Measurements from ENCODE around the gene UBL5.
"Not testable (repeated sequence)": the region's sequence is repeated elsewhere in the genome, so short reads cannot be mapped to it uniquely, and the experiment has no call there.

The UBL5 gene

DNA sequence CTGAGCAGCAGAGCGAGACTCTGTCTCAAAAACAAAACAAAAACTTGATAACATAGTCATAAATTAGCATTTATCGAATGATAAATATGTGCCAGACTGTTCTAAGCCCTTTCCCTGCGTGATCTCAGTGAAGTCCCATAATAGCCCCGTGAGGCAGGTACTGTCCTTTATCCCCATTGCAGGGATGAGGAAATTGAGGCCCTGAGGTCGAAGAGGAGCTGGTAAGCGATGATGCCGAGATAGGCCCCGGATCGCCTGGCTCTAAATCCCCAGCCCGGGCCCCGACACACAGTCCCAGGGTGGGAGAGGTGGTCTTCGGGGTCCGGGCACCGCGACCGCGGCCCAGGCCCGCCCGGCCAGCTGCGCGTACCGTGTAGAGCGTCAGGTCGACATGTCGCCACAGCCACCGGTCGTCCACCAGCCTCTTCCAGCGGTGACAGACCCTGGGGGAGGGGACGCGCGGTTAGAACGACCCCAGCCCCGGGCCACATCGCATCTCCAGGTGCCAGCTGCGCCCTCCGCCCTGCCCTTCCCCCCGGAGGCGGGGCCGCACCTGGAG, 9.5 kb upstream of the UBL5 start:
- DNase-seq (ENCODE audit: low spot score), result no peak

DNA sequence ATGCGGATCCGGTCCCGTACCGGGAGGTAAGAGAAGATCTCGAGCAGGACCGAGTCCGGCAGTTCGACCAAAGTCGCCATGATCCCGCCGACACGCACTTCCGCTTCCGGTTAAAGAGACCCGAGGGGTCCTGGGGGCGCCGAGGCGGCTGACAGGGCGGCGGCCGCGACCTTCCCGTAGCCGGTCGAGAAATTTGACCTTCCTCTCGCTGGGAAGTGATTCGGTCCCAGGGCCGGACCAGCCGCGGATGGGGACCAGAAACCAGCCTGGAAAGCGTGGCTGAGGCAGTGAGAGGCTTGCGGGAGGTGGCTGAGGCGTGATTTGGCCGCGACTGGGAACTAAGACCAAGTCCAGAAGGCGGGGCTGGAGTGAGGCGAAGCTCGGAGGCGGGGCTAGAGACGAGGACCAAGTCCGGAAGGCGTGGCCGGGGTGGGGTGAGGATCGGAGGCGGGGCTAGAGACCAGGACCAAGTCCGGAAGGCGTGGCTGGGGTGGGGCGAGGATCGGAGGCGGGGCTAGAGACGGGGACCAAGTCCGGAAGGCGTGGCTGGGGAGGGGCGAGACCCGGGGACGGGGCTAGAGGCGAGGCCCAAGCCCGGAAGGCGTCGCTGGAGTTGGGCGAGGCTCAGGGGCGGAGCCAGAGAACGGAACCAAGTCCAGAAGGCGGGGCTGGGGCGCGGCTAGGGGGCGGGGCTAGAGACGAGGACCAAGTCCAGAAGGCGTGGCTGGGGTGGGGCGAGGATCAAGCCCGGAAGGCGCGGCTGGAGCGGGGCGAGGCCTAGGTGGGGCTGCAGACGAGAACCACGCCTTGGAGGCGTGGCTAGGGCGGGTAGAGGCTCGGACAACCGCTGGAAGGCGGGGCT, 8.8 kb upstream of the UBL5 start, which contains the start of gene FBXL12:
TSS of gene FBXL12 (minus strand) at position 346 of the 862 bp plus-strand sequence. CDS start at position 80, 266 bp downstream.
- DNase-seq (ENCODE audit: low spot score), result peak; percentile 100

GRCh38 chr19:9819596-9819909, 8.2 kb upstream of the UBL5 start:
- DNase-seq (ENCODE audit: low spot score), result no peak

GRCh38 chr19:9820034-9820433, 7.7 kb upstream of the UBL5 start:
- not testable (repeated sequence) for DNase-seq (ENCODE audit: low spot score)

GRCh38 chr19:9823816-9824215, 3.9 kb upstream of the UBL5 start:
- DNase-seq (ENCODE audit: low spot score), result no peak

GRCh38 chr19:9828551-9829063, 889 bp downstream of the UBL5 start:
- DNase-seq (ENCODE audit: low spot score), result no peak

- DNase-seq (ENCODE audit: low spot score), result no peak
Measured at GRCh38 chr19:9834307-9834725, 6.6 kb downstream of the UBL5 start.

DNA sequence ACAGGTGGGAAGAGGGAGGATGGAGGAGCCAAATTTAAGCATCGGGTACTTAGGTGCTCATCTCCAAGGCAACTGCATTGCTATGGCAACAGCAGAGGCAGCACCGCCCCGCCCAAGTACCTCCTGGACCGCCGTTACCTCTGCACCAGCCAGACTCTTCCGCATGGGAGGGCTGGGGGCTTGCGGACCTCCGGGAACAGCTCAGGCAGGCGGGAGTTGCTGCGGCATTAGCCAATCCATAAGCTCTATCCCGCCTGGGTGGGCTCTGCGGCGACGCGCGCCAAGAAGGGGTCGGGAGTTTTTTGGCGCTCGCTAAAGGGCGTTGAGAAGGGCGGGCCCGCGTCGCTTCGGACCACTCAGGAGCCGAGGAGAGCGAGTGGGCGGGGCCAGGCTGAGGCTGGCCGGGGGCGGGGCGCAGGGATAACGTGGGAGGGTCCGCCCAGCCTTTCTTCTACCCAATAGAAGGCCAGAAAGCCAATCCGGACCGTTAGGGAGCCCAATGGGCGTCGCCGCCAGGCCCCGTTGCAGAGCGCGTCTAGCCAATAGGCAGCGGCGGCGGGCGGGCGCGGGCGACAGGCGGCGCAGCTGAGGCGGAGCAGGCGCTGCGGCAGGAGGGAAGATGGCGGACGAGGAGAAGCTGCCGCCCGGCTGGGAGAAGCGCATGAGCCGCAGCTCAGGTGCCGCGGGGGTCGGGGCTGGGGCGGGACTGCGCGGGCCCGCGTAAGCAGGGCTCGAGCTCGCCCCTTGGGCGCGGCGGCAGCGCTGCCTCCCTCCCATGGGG, 7.2 kb downstream of the UBL5 start, which contains the start of gene PIN1:
TSS of gene PIN1 (plus strand) at position 593 of the 781 bp plus-strand sequence. CDS start at position 620, 27 bp downstream.
- peak; percentile 99 for DNase-seq (ENCODE audit: low spot score)

DNA sequence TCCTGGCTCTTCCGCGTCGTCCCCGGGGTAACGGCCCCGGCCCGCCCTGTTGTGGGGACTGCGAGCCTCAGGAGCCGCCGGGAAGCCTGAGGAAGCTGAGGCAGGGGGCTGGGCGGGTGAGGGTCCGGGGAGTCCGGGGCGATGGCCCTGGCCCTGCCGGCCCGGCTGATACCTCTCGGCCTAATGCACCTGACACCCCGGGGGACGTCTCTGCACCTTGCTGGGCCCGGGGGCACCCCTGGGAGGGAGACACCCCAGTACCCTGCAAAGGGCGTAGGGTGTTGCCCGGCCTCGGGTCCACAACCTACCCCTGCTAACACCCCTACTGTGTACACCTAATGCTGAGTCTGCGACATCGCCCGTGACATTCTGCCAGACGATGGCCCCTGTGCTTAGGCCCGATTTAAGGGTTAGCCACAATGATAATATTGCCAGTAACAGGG, 7.8 kb downstream of the UBL5 start:
- no peak for DNase-seq (ENCODE audit: low spot score)

DNA sequence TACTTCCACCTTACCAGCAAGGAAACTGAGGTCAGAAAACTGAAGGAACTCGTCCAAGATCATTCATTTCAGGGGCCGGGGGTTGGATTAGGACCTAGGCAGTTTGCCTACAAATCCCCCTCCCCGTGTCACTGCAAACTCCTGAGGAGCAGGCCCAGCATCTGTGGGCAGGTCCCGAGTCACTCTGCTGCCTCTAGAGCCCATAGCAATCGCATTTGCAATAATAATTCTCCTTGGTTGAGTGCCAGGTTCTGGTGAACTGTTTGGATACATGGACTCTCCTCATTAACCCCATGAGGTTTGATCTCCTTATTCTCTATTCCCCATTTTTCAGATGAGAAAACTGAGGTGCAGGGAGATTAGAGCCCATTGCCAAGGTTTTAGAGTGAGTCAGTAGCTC, 8.3 kb downstream of the UBL5 start:
- DNase-seq (ENCODE audit: low spot score), result no peak

GRCh38 chr19:9838324-9838723, 10.6 kb downstream of the UBL5 start:
- no peak for DNase-seq (ENCODE audit: low spot score)

GRCh38 chr19:9839415-9839814, 11.7 kb downstream of the UBL5 start:
- DNase-seq (ENCODE audit: low spot score), result no peak

DNA sequence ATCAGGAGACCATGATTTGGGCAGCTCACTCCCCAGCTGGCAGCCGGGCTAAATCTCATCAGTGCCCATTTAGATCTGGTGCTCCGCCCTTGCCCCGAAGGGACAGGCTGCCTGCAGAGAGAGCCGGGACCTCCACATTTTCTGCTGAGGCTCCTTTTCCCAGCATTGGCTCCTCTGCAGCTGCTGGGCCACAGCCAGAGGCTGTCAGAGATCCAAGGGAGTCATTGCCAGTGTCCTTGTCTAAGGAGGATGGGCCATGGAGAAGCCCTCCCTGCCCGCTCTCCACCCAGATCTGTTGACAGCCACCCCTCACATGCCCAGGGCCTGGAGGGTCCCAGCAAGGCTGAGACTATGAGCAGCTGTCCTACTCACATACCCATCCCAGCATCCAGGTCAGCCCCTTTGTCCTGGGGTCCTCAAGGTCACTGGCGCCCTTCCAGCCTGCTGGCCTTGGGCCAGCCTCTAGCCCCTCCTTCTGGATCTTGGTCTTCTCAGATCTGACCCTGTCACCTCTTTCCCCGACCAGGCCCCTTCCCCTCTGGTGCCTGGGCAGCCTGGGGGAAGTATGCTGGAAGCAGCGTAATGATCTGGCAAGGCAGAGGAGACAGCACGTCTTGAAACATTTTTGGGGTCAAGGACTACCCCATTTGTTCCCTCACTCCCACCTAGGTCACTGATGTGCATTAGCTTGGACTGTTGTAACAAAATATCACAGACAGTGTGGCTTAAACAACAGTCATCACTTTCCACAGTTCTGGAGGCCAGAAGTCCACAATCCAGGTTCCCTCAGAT, 15.3 kb downstream of the UBL5 start:
- no peak for DNase-seq (ENCODE audit: low spot score)

GRCh38 chr19:9843626-9844273, 16.0 kb downstream of the UBL5 start:
- not testable (repeated sequence) for DNase-seq (ENCODE audit: low spot score)

DNA sequence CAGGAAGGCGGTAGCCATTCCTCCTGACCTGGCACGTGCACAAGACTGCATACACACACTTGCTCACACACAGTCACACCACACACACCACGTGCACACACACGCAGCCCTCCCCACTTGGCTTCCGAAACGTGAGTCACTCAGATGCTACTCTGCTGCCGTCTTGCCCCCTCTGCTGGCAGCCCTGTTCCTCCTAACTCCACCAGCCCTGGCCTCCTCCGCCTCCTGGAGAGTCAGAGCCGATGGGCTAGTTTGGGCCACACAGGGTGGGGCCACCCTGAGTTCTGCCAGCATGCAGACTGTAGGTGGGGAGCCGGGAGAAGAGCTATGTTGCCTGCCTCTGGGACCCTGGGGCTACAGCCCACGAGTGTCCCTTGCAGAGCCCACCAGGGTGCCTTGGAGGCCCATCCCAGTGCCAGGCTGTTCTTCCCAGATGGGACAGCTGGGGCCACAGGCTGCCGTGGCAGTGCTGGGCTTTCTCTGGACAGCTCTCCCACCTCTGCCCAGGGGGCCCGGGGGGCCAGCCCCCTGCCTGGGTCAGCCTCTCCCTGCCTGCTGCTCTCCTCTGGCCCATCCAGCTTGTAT, 19.5 kb downstream of the UBL5 start:
- DNase-seq (ENCODE audit: low spot score), result no peak

DNA sequence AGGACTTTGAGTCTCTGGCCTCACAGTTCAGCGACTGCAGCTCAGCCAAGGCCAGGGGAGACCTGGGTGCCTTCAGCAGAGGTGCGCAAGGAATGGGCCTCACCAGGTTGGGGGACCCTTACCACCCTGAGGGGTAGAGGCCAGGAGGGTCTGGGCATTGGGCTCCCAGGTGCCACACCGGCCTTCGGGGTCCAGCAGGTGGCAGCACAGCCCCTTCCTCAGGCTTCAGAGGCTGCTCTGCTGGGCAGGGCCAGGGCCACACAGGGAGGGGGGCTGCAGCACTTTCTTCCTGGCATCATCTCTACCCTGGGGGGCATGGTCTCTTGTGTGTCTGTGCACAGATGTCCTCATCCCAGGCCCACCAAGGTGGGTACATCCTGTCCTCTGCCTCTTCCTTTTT, 20.3 kb downstream of the UBL5 start:
- DNase-seq (ENCODE audit: low spot score), result peak; percentile 52

DNA sequence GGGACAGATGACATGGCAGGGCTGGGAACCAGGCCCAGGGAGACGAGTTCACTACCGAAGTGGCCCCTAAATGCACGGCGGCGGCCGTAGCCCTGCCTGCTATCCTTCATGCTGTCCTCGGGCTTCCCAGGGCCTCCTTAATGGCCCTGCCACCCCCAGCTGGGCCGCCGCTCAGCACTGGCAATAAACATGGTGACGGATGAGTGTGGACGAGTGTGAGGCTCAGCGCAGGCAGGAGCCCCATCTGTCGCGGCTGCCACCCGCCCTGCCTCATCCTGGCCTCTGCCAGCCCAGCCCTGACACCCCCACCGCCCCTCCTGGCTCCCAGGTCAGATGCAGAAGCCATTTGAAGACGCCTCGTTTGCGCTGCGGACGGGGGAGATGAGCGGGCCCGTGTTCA, 21.0 kb downstream of the UBL5 start:
- DNase-seq (ENCODE audit: low spot score), result no peak

DNA sequence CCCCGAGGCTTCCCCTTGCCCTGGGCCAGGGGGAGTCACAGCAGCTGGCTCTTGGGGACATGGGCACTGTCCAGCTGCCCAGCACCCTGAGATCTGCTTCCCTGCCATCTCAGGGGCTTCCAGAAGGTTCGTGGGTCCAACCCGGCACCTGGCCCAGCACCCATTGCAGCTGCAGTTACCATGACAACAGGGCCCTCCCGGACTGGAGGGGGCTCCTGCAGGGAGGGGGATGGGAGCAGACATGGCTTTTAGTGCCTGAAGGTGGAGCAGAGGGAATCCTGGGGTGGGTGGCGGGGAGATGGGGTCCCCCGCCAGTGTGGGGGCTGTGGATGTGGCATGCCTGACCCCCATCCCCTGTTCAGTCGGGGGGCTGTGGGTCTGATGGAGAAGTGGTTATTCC, 22.1 kb downstream of the UBL5 start:
- DNase-seq (ENCODE audit: low spot score), result no peak

- no peak for DNase-seq (ENCODE audit: low spot score)
Measured at GRCh38 chr19:9850235-9850959, 22.7 kb downstream of the UBL5 start.

DNA sequence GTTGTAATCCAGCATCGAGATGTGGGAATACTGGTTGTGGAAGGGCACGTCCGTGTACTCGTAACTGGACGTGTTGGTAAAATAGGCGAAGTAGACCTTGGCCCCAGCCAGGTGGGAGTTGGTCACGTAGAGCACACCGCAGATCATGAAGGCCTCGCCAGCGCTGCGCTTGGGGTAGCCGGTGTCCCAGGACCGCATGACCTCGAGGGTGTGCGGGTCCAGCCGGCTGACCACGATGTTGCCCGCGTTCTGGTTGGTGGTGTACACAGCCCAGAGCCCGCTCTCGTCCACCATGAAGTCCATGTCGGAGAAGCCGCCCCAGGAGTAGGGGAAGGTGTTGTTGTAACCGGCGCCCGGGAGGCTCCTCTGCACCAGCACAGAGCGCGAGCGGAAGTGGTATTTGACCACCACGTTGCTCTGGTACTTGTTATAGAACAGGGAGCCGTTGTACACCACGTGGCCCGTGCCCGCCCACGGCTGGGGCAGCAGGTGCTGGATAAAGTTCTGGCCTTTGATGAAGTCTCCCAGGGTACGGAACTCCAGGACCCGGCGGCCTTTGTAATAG, 26.6 kb downstream of the UBL5 start:
- DNase-seq (ENCODE audit: low spot score), result no peak
